Body of pancreas (tissue), 4 donors: ENCODE results near the gene RIC1. TPM values are rescaled to one million over a fixed set of nuclear protein-coding genes. Genes with fewer than 3 reads are reported as not detected.

Experiments used
- ATAC-seq: fragments of 150-250 bp; one replicate; pipeline ENCODE4 v1.9.1; 2016
- DNase-seq, 4 donors: peaks; one replicate each; pipeline ENCODE4 v3.0.0-alpha.2; 2019
- H3K27ac ChIP-seq, 4 donors: fragments of 200-600 bp; sonication (generic); 1 replicate in 3 of 4; 2 replicates in 1 of 4; pipeline versions ENCODE4 v1.5.1 to v1.6.1; 2016 to 2019; ENCODE audit warnings: mild to moderate bottlenecking in 1 of 4, mixed read lengths in 1 of 4, moderate library complexity in 1 of 4
- H3K27me3 ChIP-seq, 2 donors: fragments of 200-600 bp; sonication (generic); one replicate each; pipeline ENCODE4 v1.6.0; 2016; ENCODE audit warnings: mild to moderate bottlenecking in 1 of 2
- H3K36me3 ChIP-seq, 2 donors: fragments of 200-600 bp; sonication (generic); replicated peaks in 1 of 2; 2 replicates each; pipeline ENCODE4 v1.5.1; 2016; ENCODE audit warnings: low read depth in 2 of 2; ENCODE audit not compliant: insufficient read depth in 1 of 2
- H3K4me1 ChIP-seq: fragments of 200-600 bp; sonication (generic); one replicate; pipeline ENCODE4 v1.6.0; 2016
- H3K4me3 ChIP-seq, 2 donors: fragments of 200-600 bp; sonication (generic); 1 replicate in 1 of 2; 2 replicates in 1 of 2; pipeline ENCODE4 v1.5.1; 2016 to 2019
- H3K9me3 ChIP-seq, 3 donors: fragments of 200-600 bp; sonication (generic); 1 replicate in 2 of 3; 2 replicates in 1 of 3; pipeline ENCODE4 v1.5.1; 2016
- CTCF ChIP-seq, 7 experiments: fragments of 450-650 bp in 4 of 7; fragments of 200-600 bp in 3 of 7; sonication (generic) in 3 of 7; IDR thresholded peaks; one replicate each; pipeline ENCODE4 v1.5.1; 2016 to 2019; ENCODE audit warnings: antibody characterized with exemption in 7 of 7
- POLR2A ChIP-seq, 3 donors: fragments of 450-650 bp; IDR thresholded peaks; one replicate each; pipeline ENCODE4 v1.6.1; 2016; ENCODE audit warnings: antibody characterized with exemption in 3 of 3, mild to moderate bottlenecking in 2 of 3
- WGBS, 2 donors: methylation state at CpG; one replicate each; pipeline ENCODE4 v1.1.5; 2017; 5-methylcytosine and 5-hydroxymethylcytosine counted together
- intact Hi-C: fragments of 100-400 bp; cut with DNase I; formaldehyde crosslinking; loops from one replicate; pipeline ENCODE4 v1.15.1; 2023
- total RNA-seq, 2 donors: library from RNA; depleted of rRNA; stranded (reverse); fragments of >200 nt; gene quantifications; one replicate each; pipeline ENCODE4 v1.1.0, GENCODE V29; 2016

The RIC1 gene
- total RNA-seq, 2 donors from 2014 or later, result 22.4 to 23.1 TPM

GRCh38 chr9:5790923-5791322 is 162.0 kb downstream of the RIC1 start:
- 76 to 83% methylated on average over 1 of the region's 1 CpG for WGBS, 2 donors
- DNase-seq (no peak), ATAC-seq (no peak)
- Histone ChIP-seq H3K27ac (no peak overlapping the region), H3K4me1 (peaks cover 25% of the 10 kb centered on the region), H3K36me3 (no peaks in the 10 kb centered on the region), H3K9me3 (no peaks in the 10 kb centered on the region), H3K27me3 (no peaks in the 10 kb centered on the region), H3K4me3 (no peak overlapping the region)
- TF ChIP-seq POLR2A (IDR thresholded peaks at IDR 0.05) (no peak), CTCF (IDR thresholded peaks at IDR 0.05) (no peak)
- intact Hi-C loops, result no loop called here

GRCh38 chr9:5791870-5792269 is 163.0 kb downstream of the RIC1 start:
- TF ChIP-seq POLR2A (IDR thresholded peaks at IDR 0.05), result no peak
- TF ChIP-seq CTCF (IDR thresholded peaks at IDR 0.05), result no peak
- Histone ChIP-seq H3K9me3 (no peaks in the 10 kb centered on the region), H3K27ac (no peak overlapping the region), H3K27me3 (no peaks in the 10 kb centered on the region), H3K36me3 (no peaks in the 10 kb centered on the region), H3K4me1 (peaks cover 15% of the 10 kb centered on the region), H3K4me3 (no peak overlapping the region)
- DNase-seq (no peak), ATAC-seq (no peak)
- WGBS, 2 donors, result 75 to 76% methylated on average over 3 of the region's 3 CpGs
- intact Hi-C loops, result no loop called here

- TF ChIP-seq CTCF (IDR thresholded peaks at IDR 0.05) (no peak), POLR2A (IDR thresholded peaks at IDR 0.05) (no peak)
- Histone ChIP-seq H3K36me3 (no peaks in the 10 kb centered on the region), H3K4me1 (no peaks in the 10 kb centered on the region), H3K27me3 (no peaks in the 10 kb centered on the region), H3K4me3 (no peak overlapping the region), H3K9me3 (no peaks in the 10 kb centered on the region), H3K27ac (no peak overlapping the region)
- intact Hi-C loops, result no loop called here
- ATAC-seq, result no peak
- 96 to 100% methylated on average over 1 of the region's 1 CpG for WGBS, 2 donors
- DNase-seq, result no peak
Observed at GRCh38 chr9:5793812-5794211, 164.9 kb downstream of the RIC1 start.

GRCh38 chr9:5796298-5796697 is 167.4 kb downstream of the RIC1 start:
- Histone ChIP-seq H3K4me1 (peaks cover 15% of the 10 kb centered on the region), H3K27ac (no peak overlapping the region), H3K36me3 (no peaks in the 10 kb centered on the region), H3K9me3 (no peaks in the 10 kb centered on the region), H3K4me3 (no peak overlapping the region), H3K27me3 (no peaks in the 10 kb centered on the region)
- ATAC-seq, result no peak
- intact Hi-C loops, result no loop called here
- TF ChIP-seq CTCF (IDR thresholded peaks at IDR 0.05) (no peak), POLR2A (IDR thresholded peaks at IDR 0.05) (no peak)
- no peak for DNase-seq
- WGBS, 2 donors, result 81 to 86% methylated on average over 2 of the region's 2 CpGs

GRCh38 chr9:5798581-5798980 is 169.7 kb downstream of the RIC1 start:
- DNase-seq, result no peak
- H3K4me3 ChIP-seq, result no peak overlapping the region
- TF ChIP-seq CTCF (IDR thresholded peaks at IDR 0.05), result no peak
- TF ChIP-seq POLR2A (IDR thresholded peaks at IDR 0.05), result no peak
- no peaks in the 10 kb centered on the region for H3K9me3 ChIP-seq
- intact Hi-C loops, result no loop called here
- no peaks in the 10 kb centered on the region for H3K27me3 ChIP-seq
- ATAC-seq, result no peak
- H3K36me3 ChIP-seq, result no peaks in the 10 kb centered on the region
- H3K4me1 ChIP-seq, result peaks cover 22% of the 10 kb centered on the region
- no peak overlapping the region for H3K27ac ChIP-seq
- WGBS, 2 donors, result 35 to 36% methylated on average over 2 of the region's 2 CpGs
